Keratinocyte (primary cell): ENCODE data around the gene ARMCX5. TPM values are rescaled to one million over a fixed set of nuclear protein-coding genes. Genes with fewer than 3 reads are reported as not detected.

Source experiments
- DNase-seq: peaks from one replicate; pipeline ENCODE4 v3.0.0-alpha.2; 2011; ENCODE audit warnings: low read depth, missing footprints, low spot score
- FAIRE-seq: peaks from 2 replicates; lab custom pipeline; 2011; peaks lifted over from hg19 to GRCh38; lab: Jason Lieb, UNC
- H2AFZ ChIP-seq: 2 replicates; pipeline ENCODE4 v1.6.0; 2012; ENCODE audit warnings: low read length, control low read depth, inconsistent platforms; ENCODE audit not compliant: control insufficient read depth
- H3K27ac ChIP-seq: 2 replicates; pipeline ENCODE4 v1.5.1; 2011; ENCODE audit warnings: low read length; ENCODE audit not compliant: control insufficient read depth, insufficient read depth
- H3K27me3 ChIP-seq: 3 replicates; pipeline ENCODE4 v1.6.0; 2011; ENCODE audit warnings: low read length; ENCODE audit not compliant: control insufficient read depth, insufficient read depth; ENCODE audit errors: extremely low read depth
- H3K36me3 ChIP-seq, 2 experiments: 2 replicates in 1 of 2; 3 replicates in 1 of 2; pipeline ENCODE4 v1.5.1; 2011; ENCODE audit warnings: low read length in 2 of 2, mild to moderate bottlenecking in 1 of 2; ENCODE audit not compliant: control insufficient read depth in 2 of 2, insufficient read depth in 2 of 2; ENCODE audit errors: extremely low read depth in 1 of 2
- H3K4me1 ChIP-seq: 3 replicates; pipeline ENCODE4 v1.5.1; 2011; ENCODE audit warnings: low read length; ENCODE audit not compliant: control insufficient read depth, insufficient read depth; ENCODE audit errors: extremely low read depth
- H3K4me2 ChIP-seq: 3 replicates; pipeline ENCODE4 v1.6.0; 2011; ENCODE audit warnings: low read depth, low read length; ENCODE audit not compliant: control insufficient read depth, insufficient read depth; ENCODE audit errors: extremely low read depth
- H3K4me3 ChIP-seq, 3 experiments: fragments of 200-600 bp in 1 of 3; sonication (generic) in 1 of 3; 2 replicates in 2 of 3; 3 replicates in 1 of 3; pipeline ENCODE4 v1.5.1; 2011 to 2016; ENCODE audit warnings: low read length in 3 of 3, mild to moderate bottlenecking in 3 of 3, control low read depth in 2 of 3, inconsistent platforms in 1 of 3, low read depth in 1 of 3, mixed read lengths in 1 of 3, mixed run types in 1 of 3, moderate library complexity in 1 of 3; ENCODE audit not compliant: control insufficient read depth in 2 of 3, insufficient read depth in 2 of 3; ENCODE audit errors: extremely low read depth in 1 of 3
- H3K79me2 ChIP-seq: 2 replicates; pipeline ENCODE4 v1.6.0; 2012; ENCODE audit warnings: low read length; ENCODE audit not compliant: control insufficient read depth, insufficient read depth
- H3K9ac ChIP-seq: 3 replicates; pipeline ENCODE4 v1.6.0; 2011; ENCODE audit warnings: low read length; ENCODE audit not compliant: control insufficient read depth, insufficient read depth; ENCODE audit errors: extremely low read depth
- H3K9me1 ChIP-seq: 3 replicates; pipeline ENCODE4 v1.6.0; 2011; ENCODE audit warnings: low read length; ENCODE audit not compliant: control insufficient read depth, insufficient read depth; ENCODE audit errors: extremely low read depth
- H3K9me3 ChIP-seq: 2 replicates; pipeline ENCODE4 v1.5.1; 2012; ENCODE audit warnings: low read depth, low read length; ENCODE audit not compliant: control insufficient read depth
- H4K20me1 ChIP-seq: 3 replicates; pipeline ENCODE4 v1.6.0; 2011; ENCODE audit warnings: low read length; ENCODE audit not compliant: control insufficient read depth, insufficient read depth; ENCODE audit errors: extremely low read depth
- CTCF ChIP-seq, 3 experiments: IDR thresholded peaks in 1 of 3; conservative IDR thresholded peaks in 1 of 3; optimal IDR thresholded peaks in 1 of 3; 2 replicates in 2 of 3; 3 replicates in 1 of 3; pipeline versions ENCODE3 to v1.5.1; 2011; ENCODE audit warnings: low read length in 3 of 3, mild to moderate bottlenecking in 3 of 3, moderate library complexity in 2 of 3, control low read depth in 1 of 3, inconsistent platforms in 1 of 3; ENCODE audit not compliant: insufficient read depth in 2 of 3; ENCODE audit errors: extremely low read depth in 1 of 3
- EZH2 ChIP-seq: IDR thresholded peaks from one replicate; pipeline ENCODE4 v1.6.1; 2012; ENCODE audit warnings: inconsistent platforms, mild to moderate bottlenecking, low read length, moderate library complexity
- dilution Hi-C: fragments of 300-500 bp; cut with MboI; formaldehyde crosslinking; loops from one replicate; pipeline ENCODE4 v1.7.0; 2020; ENCODE audit warnings: low sequenced_read_pairs; ENCODE audit not compliant: extremely low pct_ligation_motif_present
- polyA plus RNA-seq, 5 experiments: library from polyadenylated mRNA; depleted of rRNA in 3 of 5; stranded (reverse) in 3 of 5; stranded (forward) in 1 of 5; unstranded in 1 of 5; fragments of >200 nt; gene quantifications; 1 replicate in 1 of 5; 2 replicates in 3 of 5; 3 replicates in 1 of 5; pipeline versions ENCODE4 v1.2.1 to v1.2.3, GENCODE V29; 2011 to 2012; ENCODE audit warnings: missing spikeins in 2 of 5, low read depth in 1 of 5, low replicate concordance in 1 of 5

ARMCX5 gene
- polyA plus RNA-seq, 1 donor (not counting 4 experiments of a cell fraction or from before 2014, with no cell fraction given), result 11.6 TPM

DNA sequence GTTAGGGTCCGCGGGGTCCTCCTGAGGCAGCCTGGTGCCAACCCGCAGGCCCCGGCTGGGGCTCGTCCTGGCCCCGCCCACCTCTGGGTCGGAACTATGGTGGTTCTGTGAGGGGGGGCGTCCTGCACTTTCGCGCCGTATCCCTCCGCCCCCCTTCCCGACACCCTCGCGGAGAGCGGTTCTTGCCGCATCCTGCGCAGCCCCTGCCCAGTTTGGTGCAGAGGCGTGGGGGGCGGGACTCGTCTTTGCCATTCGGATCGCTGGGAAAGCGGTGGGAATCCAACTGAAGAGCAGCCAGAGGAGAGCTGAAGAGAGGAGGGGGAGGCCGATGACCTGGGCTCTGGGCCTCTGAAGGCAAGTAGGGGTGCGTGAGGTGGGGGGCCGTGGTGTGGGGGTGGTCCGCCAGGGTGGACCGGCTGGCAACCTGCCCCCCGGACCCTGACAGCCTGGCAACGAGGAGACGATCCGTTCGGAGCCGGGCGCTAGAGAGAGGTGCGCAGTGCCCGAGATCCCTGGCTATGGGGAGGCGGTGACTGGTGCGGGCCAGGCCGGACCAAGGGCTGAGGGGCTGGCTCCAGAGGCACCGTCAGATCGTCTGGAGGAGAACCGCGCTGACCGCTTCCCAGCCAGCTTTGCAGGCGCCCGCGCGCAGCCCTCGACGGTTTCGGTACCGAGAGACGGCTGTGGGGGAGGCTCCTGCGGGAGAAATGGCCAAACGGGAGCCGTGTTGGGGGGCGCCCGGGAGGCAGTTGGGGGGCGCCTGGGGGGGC lies 52.1 kb downstream of the ARMCX5 start, which contains the start of gene GPRASP1:
Gene GPRASP1 (plus strand): TSS at position 242 of the 770 bp plus-strand sequence. CDS start 2,431 bp downstream, outside the sequence.
- no peaks in the 10 kb centered on the region for H4K20me1 ChIP-seq
- no peak for TF ChIP-seq EZH2
- no peaks in the 10 kb centered on the region for H3K9me3 ChIP-seq
- no peaks in the 10 kb centered on the region for H3K9me1 ChIP-seq
- peak within 1 kb of the TSS; percentile 66 for H3K4me2 ChIP-seq
- no peak within 1 kb of the TSS for H3K27ac ChIP-seq
- no peaks in the 10 kb centered on the region for H3K4me1 ChIP-seq
- dilution Hi-C loops, result no loop called here
- no peak within 1 kb of the TSS for H3K9ac ChIP-seq
- no peak within 1 kb of the TSS for H2AFZ ChIP-seq
- no peaks in the 10 kb centered on the region for H3K27me3 ChIP-seq
- no peak for DNase-seq
- FAIRE-seq, result no peak
- H3K79me2 ChIP-seq, result no peaks in the 10 kb centered on the region
- H3K36me3 ChIP-seq, result no peaks in the 10 kb centered on the region
- H3K4me3 ChIP-seq, result peak within 1 kb of the TSS; percentile 25 to 35 (median 27)

GRCh38 chrX:102652031-102652688 lies 52.8 kb downstream of the ARMCX5 start:
- H3K4me3 ChIP-seq, result peak overlapping the region in 2 of 3 experiments; percentile 27 to 35
- no peaks in the 10 kb centered on the region for H3K27me3 ChIP-seq
- dilution Hi-C loops, result no loop called here
- no peaks in the 10 kb centered on the region for H3K9me1 ChIP-seq
- DNase-seq, result peak; percentile 7
- TF ChIP-seq EZH2 (no peak), CTCF (optimal IDR thresholded peaks at IDR 0.05 in 1 of 3, IDR thresholded peaks at IDR 0.05 in 1 of 3, conservative IDR thresholded peaks at IDR 0.05 in 1 of 3; ENCODE audit: extremely low read depth in 1 of 3, insufficient read depth in 2 of 3, low read length in 3 of 3) (peak; percentile 45 to 60 (median 49))
- H3K4me2 ChIP-seq, result peak overlapping the region; percentile 66
- no peak overlapping the region for H3K27ac ChIP-seq
- H3K79me2 ChIP-seq, result no peaks in the 10 kb centered on the region
- H3K9ac ChIP-seq, result no peak overlapping the region
- no peaks in the 10 kb centered on the region for H3K4me1 ChIP-seq
- no peaks in the 10 kb centered on the region for H4K20me1 ChIP-seq
- H3K36me3 ChIP-seq, result no peaks in the 10 kb centered on the region
- no peaks in the 10 kb centered on the region for H3K9me3 ChIP-seq
- no peak overlapping the region for H2AFZ ChIP-seq
- FAIRE-seq, result no peak

Other genes with a start within 250 kb of the ARMCX5 start
- gene NXF2B, start 159.5 kb upstream of the ARMCX5 start, polyA plus RNA-seq, result not detected in 3 replicates
- gene TCP11X2, start 127.7 kb upstream of the ARMCX5 start, polyA plus RNA-seq, result not detected in 3 replicates
- gene TMSB15A, start 82.8 kb upstream of the ARMCX5 start, polyA plus RNA-seq, result not detected in 3 replicates
- gene GPRASP1, start 52.0 kb downstream of the ARMCX5 start, polyA plus RNA-seq, result 0.22 to 0.34 TPM (median 0.26 TPM) in 3 replicates
- 3.6 to 4.9 TPM (median 3.8 TPM) in 3 replicates for gene GPRASP2, start 112.9 kb downstream of the ARMCX5 start, polyA plus RNA-seq
- gene GPRASP3, start 121.2 kb downstream of the ARMCX5 start, polyA plus RNA-seq, result 3.0 to 3.1 TPM (median 3.0 TPM) in 3 replicates